ENCODE measurements around the gene SPECC1.
"Not testable (repeated sequence)": the region's sequence is repeated elsewhere in the genome, so short reads cannot be mapped to it uniquely, and the experiment has no call there.

Gene SPECC1

DNA sequence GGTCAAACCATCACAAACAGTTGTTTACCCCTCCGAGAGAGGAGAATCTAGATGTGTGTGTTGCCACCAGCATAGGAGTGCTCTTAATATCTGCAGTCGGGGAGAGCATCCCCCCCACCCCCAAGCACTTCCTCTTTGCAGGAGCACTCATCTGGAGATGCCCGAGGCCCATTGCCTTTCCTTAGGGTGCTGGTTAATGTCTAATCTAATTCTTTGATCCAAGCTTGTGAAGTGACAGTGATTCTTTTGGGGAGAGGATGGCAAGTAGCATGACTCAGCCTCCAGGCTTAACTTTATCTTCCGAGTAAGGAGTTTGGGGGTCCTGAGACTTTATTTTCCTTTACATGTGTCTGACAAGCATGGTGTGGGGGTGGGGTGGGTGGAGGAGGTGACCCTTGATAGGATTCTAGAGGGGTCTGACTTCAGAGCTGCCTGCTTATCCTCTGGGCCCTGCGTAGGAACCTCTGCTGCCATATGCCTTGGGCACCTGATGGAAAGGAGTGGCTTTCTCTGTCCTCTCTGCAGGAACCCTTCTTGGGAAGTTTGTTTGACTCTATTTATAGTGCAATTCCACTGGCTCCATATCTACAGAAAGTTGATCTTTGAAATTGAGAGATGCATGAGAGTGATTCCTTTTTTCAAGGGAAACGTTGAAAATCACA lies 207.1 kb downstream of the SPECC1 start:
- no peak for DNase-seq

DNA sequence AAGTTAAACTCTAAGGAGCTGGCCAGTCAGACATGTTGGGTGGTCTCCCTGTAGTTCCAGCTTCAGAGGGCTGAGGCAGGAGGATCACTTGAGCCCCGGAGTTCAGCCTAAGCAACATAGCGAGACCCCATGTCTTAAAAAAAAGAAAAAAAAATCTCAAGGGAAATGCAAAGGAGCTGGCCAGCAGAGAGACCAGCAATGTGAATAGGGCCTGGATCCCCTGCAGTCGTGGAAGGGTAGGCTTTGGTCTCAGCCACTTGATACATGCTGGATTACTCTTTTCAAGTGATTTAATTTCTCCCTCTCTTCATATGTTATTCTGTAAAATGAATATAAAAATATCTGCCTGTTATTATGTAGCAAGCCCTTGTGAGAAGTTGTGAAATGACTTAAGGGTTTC lies 207.7 kb downstream of the SPECC1 start:
- DNase-seq: no peak

DNA sequence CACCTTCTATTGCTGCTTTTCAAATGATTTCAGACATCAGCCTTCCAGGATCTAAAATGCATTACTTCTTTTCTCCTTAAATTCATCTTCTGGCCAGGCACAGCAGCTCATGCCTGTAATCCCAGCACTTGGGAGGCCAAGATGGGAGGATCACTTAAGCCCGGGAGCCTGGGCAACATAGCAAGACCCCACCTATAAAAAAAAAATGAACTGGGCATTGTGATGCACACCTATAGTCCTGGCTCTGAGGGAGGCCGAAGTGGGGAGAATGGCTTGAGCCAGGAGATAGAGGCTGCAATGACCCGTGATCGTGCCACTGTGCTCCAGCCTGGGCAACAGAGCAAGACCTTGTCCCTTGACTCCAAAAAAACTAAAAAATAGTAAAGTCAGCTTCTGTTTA lies 208.5 kb downstream of the SPECC1 start:
- DNase-seq: no peak

DNA sequence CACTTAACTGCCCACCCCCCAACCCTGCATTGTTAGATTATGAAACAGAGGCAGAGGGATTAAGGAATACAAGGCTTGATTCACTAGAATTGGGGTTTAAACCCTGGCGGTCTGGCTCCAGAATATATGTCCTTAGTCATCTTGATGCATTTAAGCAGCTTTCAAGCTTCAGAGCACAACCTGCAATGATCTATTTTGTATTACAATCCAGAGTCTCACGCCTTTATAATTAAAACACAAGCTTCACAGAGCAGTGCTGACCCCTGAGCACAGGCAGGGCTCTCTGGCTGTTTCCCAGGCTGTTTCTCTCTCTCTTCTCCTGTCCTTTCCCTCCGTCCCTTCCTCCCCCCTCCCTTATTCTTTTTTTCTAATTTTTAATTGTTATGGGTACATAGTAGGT lies 209.1 kb downstream of the SPECC1 start:
- DNase-seq: no peak

DNA sequence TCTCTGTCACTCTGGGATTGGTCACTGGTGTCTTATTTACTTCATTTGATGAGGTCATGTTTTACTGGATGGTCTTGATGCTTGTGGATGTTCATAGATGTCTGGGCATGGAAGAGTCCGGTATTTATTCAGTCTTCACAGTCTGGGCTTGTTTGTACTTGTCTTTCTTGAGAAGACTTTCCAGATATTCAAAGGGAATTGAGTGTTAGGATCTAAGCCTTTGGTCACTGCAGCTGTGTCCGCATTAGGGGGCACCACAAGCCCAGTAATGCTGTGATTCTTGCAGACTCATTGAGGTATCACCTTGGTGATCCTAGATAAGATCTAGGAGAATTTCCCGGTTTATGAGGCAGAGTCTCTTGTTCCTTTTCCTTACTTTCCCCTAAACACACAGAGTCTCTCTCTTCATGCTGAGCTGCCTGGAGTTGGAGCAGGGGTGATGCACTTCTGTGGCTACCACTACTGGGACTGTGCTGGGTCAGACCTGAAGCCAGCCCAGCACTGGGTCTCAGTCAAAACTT lies 214.7 kb downstream of the SPECC1 start:
- no peak for DNase-seq

DNA sequence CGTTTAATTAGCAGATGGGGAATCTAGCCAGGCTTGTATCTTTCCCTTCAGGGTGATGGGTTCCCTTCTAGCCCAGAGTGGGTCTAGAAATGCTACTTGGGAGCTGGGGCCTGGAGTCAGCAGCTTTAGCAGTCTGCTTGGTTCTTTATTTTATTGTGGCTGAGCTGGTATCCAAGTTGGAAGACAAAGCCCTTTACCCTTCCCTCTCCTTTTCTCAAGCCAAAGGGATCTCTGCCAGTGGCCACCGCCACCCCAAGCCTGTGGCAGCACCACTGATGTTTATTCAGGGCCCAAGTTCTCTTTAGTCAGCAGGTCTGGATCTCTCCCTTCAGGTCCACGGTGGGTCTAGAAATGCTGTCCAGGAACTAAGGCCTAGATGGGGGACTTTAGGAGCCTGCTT lies 215.2 kb downstream of the SPECC1 start:
- no peak for DNase-seq

DNA sequence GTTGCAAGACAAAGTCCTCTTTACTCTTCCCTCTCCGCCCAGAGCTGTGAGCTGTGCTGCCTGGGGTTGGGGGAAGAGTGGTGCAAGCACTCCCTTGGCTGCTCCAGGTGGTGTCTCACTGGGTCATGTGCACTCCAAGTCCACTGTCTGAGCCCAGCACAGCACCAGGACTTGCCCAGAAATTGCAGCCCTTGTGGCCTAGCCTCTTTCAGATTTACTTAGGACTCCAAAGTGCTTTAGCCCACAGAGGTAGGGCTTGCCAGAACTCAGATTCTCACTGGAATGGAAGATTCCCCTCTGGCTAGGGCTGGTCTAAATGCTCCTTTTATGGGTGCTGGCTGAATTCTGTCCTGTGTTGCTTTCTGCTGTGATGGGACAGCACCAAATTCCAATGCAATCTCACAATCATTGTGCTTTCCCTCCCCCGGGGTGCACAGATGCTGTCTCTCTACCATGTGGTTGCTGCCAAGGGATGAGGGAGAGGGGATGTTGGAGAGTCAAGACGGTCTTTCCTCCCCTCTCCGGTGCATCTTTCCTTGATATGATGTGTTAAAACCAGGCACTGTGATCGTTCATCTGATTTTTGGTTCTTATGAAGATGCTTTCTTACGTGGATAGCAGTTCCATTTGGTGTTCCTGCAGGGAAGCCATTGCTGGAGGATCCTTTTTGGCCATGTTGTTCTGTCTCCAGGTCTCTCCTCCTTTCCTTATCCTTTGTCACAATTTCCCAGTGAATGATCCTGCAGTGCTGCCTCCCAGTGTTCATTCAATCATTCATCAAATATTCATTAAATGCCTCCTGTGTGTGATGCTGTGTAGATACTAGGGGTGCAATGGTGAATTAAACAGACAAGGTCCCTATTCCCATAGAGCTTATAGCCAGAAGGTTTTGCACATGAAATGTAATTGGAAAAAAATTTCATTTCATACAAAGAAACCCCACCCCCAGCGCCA lies 216.3 kb downstream of the SPECC1 start:
- DNase-seq: no peak

DNA sequence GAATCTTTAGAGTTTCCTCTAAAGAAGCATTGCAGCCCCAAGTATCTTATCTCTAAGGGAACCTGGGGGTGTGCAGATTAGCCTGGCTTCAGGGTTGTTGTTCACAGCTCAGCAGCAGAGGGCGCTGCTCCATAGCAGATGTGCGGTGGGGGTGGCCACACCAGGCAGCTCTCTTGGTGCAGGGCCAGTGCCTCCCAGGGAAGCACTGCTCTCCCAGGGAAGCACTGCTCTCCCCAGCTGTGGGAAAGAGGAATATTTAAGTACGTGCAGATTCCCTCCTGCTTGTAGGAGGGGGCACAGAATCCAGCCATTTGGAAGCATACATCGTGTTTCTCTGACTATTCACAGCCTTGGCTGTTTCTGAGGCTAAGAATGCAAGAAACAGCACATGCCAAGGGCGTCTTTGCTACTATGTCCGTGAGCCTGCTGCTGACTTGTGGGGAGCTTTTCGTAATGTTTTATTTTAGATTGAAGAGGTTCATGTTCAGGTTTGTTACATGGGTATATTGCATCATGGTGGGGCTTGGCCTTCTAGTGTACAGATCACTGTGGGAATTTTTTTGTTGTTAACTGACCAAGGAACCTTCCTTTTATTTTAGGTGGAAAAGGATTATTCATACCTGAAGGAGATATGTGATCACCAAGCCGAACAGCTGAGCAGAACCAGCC lies 217.8 kb downstream of the SPECC1 start:
- DNase-seq: peak; percentile 56

DNA sequence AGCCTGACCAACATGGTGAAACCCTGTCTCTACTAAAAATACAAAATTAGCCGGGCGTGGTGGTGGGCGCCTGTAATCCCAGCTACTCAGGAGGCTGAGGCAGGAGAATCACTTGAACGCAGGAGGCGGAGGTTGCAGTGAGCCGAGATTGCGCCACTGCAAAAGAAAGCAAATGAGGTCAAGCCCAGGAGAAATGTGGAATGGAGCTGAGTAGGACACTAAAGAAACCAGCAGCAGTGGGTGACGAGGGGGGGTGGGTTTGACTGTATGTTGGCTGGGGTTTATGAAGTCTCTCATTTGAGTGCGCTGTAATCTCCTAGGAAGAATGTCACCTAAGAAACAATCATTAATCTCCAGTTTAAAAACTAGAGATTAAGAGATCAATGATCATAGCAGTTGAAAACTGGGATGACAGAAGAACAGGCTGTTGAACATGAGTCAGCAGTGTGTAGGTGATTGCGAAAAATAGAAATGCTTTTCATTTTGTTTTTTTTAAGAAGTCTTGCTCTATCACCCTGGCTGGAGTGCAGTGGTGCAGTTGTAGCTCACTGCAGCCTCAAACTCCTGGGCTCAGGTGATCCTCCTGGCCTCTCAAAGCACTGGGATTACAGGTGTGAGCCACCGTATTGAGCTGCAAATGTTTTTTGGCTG lies 218.7 kb downstream of the SPECC1 start:
- not testable (repeated sequence) for DNase-seq

DNA sequence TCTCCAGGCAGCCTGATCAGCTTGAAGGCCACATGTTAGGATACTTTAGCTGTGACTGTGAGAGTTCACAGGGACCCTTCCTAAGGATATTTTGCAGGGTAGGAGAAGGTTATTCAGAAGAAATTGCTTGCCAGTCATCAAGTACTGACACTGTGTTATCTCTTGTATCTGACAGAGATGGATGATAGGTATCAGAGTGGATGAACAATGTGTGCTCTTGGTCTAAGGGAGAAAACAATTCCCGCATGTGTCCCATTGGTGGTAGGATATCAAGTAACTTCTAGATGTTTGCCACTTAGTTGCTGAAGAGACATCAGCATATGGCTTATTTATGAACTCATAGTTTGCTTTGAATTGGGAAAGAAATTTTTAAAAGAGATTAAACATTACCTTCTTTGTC lies 219.3 kb downstream of the SPECC1 start:
- no peak for DNase-seq

DNA sequence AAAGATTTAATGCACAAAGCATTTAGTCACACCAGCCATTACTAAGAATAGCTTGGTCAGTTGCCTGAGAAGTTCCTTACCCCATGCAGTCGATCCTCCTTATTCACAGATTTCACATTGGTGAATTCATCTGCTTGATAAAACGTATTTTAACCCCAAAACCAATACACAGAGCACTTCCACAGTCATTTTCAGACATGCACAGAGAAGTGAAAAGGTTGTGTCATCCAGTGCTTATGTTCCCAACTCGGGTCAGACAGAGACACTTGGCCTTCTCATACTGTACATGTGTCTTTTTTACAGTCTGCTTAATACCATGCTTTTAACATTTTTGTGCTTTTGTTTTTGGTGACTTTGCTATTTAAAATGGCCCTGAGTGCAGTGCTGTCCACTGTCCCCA lies 219.7 kb downstream of the SPECC1 start:
- no peak for DNase-seq

DNA sequence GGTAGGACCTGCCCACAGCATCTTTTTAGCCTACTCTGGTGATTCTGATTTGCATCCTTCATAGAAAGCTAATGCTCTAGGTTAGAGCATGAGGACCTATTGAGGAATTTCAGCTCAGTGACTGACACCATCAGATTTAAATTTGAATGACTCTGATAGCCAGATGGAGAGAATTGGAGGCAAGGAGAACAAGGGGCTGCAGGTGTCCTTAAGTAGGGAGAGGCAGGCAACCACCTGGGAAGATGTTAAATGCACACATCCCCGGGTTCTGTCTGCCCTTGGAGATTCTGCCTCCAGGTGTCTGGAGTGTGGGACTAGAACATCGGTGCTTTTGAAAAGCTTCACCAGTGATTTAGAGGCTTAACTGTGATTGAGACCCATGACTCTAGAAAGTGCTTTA lies 221.8 kb downstream of the SPECC1 start:
- DNase-seq: no peak

DNA sequence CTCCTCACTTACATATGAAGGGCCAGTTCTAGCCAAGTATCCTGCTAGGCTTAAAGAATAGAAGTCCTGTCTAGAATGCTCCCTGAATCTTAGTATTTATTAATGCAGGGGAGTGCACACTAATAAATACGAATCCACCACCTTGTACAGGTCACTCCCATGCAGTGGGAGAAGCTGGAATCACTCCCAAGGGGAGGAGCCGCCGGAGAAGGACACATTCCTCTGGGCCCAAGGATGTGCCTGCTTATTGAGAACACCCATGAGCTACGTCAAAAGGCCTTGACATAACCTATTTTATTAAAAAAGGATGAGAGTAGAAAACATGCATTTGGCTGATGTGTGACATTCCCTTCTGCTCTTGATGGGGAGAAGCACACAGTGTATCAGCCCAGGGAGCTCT lies 223.5 kb downstream of the SPECC1 start:
- no peak for DNase-seq

DNA sequence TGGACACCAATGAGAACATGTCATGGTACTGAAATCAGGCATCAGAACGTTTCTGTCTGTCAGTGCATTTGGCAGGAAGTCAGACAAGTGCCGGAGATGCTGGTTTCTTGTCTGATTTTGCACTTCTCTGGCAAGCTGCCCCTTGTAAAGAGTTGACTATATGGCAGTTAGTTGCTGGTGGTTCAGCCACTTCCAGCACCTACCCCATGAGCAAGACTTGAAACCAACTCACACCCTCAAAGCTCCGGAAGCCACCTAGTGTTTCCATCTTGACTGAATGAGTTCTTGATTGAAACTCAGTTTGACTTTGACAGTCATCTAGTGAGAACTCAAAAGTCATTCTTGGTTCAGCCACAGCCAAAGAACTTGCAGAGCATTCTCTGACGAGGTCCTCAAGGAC lies 225.1 kb downstream of the SPECC1 start:
- no peak for DNase-seq

DNA sequence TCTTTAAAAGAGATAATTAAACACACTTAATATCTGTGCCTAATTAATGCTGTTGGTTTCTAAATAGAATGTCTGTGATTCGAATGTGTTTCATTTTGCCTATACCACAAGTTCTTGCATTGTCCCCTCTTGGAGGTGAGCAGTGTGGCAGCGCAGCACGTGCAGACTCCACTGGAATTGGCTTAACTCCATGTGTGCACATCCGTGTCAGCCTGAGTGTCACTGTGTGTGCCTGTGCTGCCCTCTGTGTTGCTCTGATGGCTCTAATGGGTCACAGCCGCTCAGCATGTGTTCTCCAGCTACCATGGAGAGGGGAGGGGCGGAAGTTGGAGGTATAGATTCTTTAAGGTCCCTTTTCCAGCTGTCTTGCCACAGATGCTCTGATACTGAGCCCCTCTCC lies 226.6 kb downstream of the SPECC1 start:
- DNase-seq: no peak

DNA sequence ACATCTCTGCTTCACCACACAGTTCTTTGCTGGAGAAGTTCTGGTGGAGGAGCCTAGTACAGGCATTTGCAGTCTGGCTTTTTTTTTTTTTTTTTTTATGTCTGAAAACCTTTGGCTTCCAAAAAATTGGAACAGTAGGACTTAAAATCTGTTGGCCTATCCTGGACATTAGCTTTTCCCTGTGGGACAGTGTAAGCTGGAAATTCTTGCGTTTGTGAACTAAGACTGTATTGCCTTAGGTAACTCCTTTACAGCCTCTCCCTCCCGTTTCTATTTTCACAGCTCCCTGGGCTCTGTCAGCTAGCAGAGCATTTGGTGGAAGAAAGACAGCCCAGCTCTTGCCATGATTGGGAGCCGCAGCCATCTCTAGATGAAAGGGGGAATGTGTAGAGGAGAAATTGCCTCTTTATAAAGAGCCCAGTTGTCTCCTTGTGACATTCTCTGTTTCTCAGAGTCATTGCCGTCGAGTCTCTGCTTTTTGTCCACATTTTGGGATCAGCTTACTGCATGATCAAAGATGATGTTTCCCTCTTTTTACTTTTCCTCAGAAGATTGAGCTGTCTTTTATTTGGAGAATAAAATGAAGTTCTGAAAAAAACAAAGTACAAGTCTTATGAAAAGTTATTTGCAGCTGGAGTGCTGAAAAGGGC lies 227.5 kb downstream of the SPECC1 start:
- no peak for DNase-seq

DNA sequence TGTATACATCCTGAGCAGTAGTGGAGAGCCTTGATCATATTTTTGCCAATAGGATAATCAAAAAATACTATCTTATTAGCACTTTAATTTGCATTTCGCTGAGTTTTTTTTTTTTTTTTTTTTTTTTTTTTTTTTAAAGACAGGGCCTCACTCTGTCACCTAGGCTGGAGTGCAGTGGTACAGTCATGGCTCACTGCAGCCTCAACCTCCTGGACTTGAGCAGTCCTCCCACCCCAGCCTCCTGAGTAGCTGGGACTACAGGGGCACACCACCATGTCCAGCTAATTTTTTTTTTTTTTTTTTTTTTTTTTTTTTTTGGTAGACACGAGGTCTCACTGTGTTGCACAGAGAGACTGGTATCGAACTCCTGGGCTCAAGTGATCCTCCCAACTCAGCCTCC lies 230.6 kb downstream of the SPECC1 start:
- DNase-seq: not testable (repeated sequence)

DNA sequence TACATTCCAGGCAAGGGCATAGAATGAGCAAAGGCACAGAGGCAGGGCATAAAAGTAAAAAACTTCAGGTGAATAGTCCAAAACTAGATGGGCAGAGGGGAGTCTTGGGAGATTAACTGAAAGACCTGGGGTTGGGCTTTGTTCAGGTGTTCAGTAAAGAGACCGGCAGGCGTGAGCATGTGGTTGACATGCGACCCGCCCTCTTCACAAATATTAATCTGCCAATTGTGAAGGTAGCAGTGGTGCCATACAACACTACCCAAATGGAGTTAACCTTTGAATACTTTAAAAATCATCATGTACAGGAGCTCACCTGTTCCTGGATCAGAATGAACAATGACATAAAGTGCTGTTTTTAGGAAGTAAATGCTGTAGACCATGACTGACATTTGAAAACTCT lies 232.7 kb downstream of the SPECC1 start:
- DNase-seq: no peak

DNA sequence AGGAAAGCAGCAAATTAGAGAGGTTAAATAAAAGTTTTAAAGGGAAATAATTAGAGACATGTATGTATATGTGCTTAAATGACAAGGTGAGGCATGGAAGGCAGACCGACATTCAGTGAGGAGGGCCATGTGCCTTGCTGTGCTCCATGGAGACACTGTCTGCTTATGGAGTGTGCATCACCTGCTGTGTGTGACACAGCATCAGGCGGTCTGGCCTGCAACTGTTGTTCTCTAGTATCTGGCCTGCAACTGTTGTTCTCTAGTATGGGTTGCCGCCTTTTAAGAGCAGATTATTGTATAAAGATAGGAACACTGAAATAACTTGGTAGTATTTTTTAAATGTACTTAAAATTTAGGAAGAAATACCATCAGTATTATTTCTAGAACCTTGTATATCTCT lies 233.1 kb downstream of the SPECC1 start:
- peak; percentile 10 for DNase-seq

DNA sequence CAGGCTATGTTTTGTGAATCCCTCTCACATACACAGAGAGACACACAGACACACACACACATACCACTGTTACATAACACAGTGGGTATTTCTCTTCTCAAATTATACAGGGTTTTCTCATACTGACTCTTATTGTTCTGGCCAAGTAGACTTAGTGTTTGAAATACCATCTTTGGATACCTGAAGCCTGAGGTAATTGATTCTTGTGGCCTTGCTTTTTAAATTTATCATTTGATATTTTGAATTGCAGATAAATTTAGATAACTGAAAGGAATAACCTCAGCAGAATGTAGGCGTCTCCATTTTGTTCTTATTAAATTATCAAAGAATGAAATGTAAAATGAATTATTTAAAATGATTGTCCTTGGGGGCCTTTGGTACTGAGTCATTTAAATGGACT lies 234.4 kb downstream of the SPECC1 start:
- DNase-seq: no peak

DNA sequence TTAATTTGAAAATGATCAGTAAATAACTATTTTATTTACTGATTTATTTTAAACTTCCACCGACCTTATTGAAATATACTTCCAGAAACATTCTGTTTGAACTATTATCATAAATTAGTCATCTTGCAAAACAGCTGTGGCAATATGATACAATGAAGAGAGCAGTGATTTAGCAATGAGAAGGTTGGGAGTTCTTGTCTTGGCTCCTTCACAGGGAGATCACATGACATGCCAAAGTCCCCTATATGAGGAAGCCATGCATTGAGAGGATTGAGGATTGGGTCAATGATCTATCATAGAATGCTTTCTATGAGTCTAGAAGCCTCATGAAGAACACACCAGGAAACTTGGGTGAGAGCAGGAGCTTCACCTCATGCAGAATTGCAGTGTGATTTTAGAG lies 235.5 kb downstream of the SPECC1 start:
- no peak for DNase-seq

DNA sequence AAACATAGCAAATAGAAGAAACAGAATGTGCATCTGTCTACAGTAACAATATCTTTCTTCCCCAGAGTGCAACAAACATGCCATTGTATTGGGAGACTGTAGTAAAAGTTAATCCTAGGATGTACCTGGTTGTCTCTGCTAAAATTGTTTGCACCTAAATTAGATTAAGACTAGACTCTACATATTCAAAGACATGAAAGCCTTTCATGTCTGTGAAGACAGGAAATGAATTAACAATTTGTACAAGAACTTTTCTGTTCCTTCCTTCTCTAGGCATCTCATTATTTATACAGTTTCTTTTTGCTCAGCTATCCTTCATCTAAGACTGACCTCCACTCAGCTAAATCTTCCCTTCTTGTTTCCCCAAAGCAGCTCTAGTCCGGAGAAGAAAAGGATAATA lies 237.5 kb downstream of the SPECC1 start:
- no peak for DNase-seq

DNA sequence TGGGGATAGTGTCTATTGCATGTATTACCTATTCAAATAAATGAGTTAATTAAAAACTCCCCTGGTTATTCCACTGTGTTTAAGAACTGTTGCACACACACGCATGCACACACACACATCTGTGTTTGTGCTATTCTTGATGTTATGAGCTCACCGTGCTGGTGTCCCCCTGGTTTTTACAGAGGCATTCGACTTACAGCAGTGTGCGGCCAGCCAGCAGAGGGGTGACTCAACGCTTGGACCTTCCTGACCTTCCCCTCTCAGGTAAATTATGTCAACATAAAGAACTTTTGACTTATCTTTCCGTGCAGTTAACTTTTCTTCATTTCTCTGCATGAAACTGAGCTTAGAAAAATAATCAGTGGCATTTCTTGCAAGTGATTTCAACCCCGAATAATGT lies 244.2 kb downstream of the SPECC1 start:
- DNase-seq: no peak

All from NCI-H345 (cell line).